Activated CD8-positive, alpha-beta memory T cell treated with anti-CD3 and anti-CD28 coated beads, Interleukin-2, amount 50 U/mL, for 24 hours (primary cell): ENCODE data around the gene MBTD1.
A peak's percentile ranks its signal among the peaks of the same experiment; 100 is the strongest.
"Not testable (repeated sequence)": the region's sequence is repeated elsewhere in the genome, so short reads cannot be mapped to it uniquely, and the experiment has no call there.

Experiments used
- DNase-seq: peaks from one replicate; pipeline ENCODE4 v3.0.0-alpha.2; 2020; ENCODE audit errors: extremely low read depth

The MBTD1 gene

DNA sequence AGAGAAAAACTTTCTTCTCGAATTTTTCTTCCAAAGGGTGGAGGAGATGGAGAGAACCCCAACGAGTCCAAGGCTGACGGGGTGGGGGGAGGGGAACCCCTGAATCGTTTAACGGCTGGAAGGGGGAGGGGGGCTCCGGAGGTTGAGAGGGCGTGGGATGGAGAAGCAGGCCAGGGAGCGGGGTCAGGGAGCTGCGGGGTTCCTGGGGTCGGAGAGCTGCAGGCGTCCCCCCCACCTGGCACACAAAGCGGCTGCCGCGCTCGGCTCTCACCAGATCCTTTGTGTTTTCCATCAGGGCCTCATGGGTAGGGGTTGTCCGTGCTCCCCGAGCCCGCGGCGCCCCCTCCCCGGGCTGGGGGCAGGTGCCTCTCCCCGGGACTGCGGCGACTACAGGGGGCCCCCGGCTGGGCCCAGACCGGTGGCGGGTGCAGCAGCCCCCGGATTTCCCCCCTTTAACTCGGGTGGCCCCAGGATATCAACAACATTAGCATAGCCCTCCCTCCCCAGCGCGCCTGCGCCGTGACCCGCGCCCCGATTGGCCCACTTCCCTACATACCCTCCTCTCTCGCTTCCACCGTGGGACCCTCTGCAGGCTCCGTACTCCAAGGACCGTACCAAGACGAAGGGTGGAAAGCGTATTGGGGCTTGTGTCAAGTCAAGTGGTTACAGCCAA lies at the start of gene MBTD1:
TSS of gene MBTD1 (minus strand) at position 486 of the 673 bp plus-strand sequence. CDS start 34,888 bp downstream, outside the sequence.
- DNase-seq = peak; percentile 92

DNA sequence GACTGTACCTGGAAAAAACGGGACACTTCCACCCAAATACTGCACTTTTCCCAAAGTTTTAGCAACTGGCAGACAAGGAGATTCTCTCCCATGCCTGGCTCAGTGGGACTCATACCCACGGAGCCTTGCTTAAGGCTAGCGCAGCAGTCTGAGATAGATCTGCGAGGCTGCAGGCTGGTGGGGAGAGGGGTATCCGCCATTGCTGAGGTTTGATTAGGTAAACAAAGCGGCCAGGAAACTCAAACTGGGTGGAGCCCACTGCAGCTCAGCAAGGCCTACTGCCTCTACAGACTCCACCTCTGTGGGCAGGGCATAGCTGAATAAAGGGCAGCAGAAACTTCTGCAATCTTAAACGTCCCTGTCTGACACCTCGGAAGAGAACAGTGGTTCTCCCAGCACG lies 45.3 kb upstream of the MBTD1 start:
- no peak for DNase-seq

DNA sequence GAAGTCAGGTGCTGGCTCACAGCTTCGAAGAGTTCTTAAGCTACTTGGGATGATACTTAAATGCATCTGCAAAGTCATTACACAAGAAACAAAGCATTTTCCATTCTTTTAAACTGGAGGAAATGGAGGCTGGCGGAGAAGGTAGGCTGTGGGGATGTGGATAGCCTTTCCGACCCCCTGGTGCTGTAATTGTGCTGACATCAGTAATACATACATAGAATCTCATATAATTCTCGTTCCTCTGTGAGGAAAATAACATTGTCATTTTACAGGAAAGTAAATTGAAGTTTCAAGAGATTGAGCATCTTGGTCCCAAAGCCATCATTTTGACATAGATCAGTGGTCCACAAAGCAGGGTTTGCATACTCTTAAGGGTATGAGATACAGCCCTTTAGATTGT lies 40.0 kb upstream of the MBTD1 start:
- DNase-seq = no peak

DNA sequence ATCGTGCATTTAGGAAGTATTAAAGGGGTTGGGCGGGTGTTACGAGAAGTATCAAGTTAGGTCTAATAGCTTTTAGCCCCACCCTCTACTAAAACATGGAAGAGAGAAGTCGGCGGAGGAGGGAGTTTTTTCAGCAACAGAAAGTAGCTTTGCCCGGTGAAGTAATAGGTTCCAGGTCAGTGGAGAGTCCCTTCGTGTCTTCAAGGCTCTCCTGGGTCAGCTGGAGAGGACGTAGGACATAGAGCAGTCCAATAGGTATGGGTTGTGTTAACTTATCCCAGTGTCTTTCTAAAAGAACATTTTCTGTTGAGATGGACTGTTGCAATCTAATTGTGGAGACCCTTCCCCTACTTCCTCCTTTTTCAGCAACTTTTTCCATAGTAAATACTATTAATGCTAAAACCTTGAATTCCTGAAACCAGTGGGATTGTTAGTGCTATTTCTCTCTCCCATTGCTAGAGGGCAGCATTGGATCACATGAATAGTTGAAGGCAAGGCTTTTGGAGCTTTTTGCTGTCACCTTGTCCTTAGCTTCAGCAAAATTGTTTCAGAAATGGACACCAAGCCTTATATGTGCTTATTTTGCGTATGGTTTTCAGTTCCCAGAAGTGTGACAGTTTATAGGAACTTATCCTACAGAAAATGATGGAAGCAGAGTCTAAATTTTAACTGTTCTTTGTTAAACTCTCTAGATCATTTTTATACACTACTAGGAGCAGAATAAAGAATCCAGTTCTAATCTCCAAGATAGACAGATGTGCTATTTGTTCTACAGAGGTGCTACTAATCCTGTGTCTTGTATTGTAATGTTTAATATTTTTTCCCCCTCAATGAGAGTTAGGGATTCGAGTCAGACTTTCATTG lies 38.9 kb upstream of the MBTD1 start:
- DNase-seq = no peak

DNA sequence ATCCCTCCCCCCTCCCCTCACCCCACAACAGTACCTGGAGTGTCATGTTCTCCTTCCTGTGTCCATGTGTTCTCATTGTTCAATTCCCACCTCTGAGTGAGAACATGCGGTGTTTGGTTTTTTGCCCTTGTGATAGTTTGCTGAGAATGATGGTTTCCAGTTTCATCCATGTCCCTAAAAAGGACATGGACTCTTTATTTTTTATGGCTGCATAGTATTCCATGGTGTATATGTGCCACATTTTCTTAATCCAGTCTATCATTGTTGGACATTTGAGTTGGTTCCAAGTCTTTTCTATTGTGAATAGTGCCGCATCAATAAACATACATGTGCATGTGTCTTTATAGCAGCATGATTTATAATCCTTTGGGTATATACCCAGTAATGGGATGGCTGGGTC lies 34.5 kb upstream of the MBTD1 start:
- DNase-seq = not testable (repeated sequence)

DNA sequence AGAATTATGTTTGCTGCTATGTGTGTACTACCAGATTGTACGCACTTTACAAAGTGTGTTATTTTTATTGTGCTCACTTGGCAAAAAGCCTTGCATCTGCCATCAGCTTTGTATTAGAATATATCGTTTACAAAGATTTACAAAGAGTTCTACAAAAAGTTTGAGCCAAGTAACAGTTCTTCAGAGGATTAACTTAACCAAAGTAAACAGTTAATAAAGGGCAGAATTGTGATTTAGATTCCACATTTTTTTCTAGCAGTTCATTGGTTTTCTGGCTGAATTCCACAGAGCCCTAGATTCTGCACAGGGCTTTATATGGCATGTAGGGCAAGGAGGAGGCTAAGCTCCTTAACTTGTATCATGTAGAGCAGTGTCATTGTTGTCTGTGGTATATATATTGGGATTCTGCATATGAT lies 29.9 kb upstream of the MBTD1 start:
- no peak for DNase-seq

DNA sequence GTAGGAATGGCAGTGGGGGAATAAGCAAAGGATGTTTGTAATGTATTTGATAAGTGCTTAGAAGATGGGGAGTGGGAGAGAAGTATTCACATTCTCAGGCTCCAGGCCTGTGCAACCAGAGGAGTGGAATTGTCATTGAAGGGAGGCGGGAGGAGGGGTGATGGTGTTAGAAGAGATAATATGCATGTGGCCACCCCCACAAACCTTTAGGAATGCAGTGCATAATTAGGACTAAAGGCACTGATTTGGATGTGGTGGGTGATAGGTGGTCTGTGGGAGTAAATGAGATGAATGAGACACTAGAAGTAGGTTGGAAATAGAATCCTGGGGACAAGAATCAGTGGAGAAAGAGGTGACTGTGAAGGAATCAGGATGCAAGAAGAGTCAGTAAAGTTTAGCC lies 27.6 kb upstream of the MBTD1 start:
- DNase-seq = no peak

DNA sequence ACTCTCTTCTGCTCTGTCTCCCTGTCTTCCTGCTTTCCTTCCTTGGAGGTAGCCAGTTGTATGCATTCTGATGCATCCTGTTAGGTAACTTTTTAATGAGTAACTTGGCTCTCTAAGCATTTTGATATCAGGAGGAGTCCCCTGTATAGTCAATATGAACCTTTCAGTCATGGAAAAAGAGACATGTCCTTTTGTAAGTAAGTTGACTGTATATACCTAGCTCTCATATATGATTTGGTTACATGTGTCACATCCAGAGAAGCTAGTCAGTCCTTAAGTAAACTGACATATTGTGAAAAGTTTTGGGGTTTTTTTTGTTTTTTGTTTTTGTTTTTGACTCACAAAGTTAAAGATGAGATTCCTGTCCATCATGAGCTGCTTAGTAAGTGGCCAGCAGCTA lies 19.3 kb upstream of the MBTD1 start:
- no peak for DNase-seq

DNA sequence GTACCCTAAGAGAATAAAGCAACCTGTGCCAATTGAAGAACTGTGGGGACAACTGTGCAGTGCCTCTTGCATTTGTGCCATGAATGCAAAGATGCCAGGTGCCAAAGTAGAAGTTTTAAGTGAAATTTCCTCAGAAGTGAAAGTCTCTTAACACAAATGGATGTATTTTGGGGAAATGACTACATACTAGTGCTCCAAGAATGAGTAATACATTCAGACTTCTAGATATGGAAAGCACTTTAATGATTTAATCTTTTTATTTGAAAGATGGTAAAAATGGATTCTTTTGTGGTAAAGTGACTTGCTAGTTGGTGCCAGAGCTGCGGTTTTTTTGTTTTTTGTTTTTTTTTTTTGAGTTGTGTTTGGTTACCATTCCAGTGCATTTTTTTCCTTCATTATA lies 15.5 kb upstream of the MBTD1 start:
- no peak for DNase-seq

DNA sequence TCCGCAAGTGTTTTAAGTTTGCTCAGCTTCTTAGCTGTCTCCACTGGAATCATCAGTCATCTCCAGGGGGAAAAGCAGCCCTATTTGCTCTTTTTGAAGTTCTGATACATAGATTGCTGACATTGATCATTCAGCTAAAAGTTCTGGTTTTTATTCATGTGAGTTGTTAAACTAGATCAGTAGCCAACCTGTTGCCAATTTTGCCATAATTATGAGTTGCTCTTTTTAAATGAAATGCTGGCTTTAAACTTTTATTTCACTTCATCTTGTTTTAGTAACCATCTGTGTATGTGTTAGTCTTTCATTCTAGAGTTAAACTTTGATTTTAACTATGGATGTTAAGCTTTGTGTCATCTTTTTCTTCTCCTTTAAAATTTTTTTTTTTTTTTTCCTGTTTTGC lies 13.0 kb upstream of the MBTD1 start:
- no peak for DNase-seq

DNA sequence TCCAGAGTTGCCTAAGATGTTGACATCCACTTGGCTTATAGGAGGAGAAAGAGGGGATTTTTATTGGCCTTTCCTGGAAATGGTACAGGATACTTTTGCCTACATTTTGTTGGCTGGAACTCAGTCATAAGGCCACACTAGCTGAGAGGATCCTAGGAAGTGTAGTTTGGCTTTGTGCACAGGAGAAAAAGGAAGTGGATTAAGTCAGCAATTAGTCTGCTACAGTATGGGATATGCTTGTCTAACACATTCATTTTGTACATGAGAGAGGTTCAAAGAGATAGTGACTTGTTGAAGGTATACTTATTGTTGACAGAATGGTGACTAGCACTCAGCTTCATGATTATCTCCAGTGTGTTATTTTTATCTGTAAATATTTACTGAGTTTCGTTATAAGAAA lies 10.8 kb upstream of the MBTD1 start:
- no peak for DNase-seq

DNA sequence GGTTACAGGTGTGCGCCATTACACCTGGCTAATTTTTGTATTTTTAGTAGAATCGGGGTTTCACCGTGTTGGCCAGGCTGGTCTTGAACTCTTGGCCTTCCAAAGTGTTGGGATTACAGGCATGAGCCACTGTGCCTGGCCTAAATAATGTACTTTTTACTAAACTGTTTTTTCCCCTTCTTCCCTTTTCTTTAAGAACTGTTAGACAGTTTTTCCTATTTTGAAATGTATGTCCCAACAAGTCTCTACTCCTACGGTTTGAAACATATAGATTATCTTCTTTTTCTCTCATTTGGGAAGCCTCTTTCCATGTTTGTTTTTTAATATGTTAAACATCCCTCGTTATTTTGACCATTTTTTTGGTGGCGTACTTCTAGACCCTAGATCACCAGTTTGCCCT lies 10.1 kb upstream of the MBTD1 start:
- DNase-seq = no peak

DNA sequence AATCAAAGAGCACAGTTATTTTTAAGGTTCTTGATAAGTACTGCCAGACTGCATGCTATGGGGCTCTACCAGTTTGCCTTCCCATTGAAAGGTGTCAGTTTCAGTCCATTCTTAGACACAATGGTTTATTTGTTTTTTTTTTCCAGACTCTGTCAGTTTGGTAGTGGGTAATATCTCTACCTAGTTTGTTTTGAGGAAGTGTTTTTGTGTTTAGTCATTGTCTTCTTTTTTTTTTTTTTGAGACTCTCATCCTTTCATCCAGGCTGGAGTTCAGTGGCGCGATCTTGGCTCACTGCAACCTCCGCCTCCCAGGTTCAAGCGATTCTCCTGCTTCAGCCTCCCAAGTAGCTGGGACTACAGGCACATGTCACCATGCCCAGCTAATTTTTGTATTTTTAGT lies 4.6 kb upstream of the MBTD1 start:
- DNase-seq = not testable (repeated sequence)

DNA sequence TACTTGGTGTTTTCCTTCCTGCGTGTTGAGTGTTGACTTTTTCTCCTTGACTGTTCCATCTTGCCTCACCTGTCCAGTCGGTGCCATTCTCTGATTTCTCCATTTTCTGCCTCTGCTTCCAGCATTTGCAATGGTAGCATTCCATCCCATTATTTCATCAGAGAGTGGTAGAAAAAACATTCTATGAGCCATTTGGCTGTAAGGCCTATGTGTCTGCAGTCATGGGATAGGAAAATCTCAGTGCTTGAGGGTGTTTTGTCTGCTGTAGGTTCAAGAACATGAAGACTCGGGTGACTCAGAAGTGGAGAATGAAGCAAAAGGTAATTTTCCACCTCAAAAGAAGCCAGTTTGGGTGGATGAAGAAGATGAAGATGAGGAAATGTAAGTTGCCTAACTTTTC lies 3.2 kb upstream of the MBTD1 start:
- no peak for DNase-seq

DNA sequence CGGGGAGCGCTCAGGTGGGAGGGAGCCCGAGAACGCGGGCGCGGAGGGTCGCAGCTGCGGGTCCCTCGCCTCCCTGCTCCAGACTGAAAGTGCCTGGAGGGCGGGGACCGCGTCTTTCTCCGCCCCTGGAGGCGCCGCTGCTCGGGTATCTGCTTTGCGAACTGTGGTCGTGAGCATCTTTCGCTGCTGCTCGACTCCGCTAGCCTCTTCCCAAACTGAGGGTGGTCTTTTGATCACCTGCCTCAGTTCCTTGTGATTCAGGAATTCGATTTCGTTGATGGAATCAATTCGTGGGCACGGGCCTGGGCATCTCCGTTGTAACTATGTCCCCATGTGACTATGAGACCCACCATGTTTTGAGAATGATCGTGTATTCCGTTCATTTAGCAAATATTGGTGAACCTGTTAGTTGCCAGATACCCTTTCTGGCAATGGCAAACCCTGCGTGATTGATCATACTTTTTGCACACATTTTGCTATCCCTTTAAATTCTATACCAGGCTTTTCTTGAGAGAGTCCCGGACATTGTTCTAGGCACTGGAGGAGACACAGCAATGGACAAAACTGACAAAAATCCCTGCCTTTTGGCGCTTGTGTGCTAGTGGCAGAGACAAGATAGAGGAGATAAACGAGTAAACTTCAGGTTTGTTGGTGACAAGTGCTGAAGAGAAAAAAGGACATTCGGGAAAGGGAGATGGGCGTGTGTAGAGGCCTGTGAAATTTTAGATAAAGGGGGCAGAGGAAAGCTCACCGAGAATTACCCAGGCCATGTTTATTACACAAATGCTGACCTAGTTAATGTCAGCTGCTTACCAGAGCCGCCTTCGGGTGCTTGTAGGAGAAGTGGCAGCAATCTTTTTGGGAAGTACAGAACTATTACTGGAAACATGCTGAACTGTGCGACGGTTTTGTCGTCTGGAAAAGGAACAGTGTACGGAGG lies 1.4 kb upstream of the MBTD1 start:
- no peak for DNase-seq

DNA sequence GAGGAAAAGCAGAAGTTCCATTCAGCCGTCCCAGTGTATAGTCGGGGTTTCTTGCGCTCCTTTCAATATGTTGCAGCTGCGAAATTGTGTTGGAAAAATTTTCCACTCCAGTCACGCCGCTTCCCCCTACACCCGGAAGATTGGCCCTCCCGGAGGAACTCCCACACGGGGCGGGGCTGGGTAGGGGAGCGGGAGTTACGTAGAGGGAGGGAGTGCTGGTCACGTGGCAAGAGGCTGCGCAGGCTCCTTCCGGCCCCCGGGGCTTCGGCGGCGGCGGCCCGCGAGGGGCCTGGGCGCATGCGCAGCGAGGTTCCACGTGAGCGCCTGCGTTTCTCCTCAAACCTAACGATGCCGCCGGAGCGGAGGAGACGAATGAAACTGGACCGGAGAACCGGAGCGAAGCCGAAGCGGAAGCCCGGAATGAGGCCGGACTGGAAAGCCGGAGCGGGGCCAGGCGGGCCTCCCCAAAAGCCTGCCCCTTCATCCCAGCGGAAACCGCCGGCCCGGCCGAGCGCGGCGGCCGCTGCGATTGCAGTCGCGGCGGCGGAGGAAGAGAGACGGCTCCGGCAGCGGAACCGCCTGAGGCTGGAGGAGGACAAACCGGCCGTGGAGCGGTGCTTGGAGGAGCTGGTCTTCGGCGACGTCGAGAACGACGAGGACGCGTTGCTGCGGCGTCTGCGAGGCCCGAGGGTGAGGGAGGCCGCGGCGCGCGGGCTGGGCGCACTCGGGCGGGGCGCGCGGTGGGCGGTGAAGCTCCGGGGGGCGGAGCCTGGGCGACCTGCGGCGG lies 581 bp upstream of the MBTD1 start, which contains the start of gene UTP18:
TSS of gene UTP18 (plus strand) at position 310 of the 787 bp plus-strand sequence. CDS start at position 349, 39 bp downstream.
- DNase-seq = peak; percentile 90

DNA sequence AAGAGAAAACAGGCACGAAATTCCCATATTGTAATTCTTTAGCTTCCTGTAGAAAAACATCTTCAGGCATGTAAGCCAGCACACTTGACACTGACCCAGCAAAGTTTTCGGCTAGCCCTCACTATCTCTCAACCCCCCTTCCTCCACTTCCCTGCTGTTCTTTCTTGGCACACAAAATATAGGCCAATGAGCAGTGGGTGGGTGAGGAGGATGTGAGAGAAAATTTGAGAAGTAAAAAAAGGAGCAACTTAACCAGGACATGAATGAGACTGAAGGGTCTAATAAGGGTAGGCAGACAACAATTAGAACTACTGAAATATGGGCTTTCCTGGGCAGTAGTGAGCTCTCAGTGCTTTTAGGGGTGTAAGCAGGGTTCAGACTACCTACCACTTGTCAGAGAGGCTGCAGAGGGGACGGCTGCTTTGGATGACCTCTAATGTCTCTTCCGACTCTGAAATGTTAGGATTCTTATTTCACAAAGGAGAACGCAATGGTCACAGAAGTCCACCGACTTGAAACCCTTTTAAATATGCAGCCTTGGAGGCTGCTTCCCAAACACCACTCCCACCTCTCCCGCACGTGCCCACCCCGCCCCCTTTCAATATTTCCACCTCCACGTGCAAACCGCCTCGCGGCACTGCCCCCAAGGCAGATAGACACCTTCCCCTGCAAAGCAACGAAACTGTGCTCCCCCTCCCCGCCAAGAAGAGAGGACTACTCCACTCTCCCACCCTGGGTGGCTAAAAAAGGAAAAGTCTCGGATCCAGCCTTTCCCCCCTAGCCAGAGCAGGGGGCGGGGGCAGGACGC lies 889 bp downstream of the MBTD1 start:
- DNase-seq = no peak

DNA sequence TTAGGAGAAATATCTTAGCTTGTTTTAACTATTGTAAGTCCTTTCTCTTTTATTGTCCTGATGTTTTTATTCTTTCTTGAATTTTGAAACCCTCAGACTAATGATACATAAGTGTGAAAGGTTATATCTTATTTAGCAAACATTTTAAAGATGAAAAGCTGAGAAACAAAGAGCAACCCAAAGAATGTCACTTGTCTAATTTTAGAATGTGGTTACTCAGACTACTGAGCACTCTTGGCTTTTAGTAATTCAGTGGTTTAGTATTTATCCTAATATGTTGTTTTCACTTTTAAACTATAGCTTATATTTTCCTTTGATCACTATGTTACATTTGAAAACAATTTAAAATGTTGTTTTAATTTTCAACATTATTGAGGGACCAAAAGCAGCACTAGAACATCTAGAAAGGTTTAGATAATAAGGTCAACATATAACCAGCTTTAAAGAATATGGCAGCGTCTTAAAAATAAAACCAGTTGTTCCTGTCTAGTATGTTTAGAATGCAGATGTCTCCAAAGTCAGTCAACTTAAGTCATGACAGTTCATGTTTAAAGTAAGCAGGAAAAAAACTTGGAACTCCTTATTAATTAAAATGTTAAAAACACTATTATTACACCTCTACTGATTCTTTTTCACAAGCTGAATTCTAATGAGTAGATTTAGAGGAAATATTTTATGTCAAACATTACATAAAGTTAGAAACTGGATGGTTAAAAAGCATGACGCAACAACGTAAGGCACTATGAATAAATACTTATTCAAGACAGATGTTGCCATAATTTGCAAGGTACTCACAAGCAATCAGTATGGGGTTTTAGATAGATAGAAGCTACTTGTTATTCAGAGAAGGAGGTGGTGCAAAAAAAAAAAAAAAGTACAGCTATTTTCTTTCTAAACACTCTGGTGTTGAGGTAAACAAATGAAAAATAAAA lies 2.4 kb downstream of the MBTD1 start:
- DNase-seq = no peak

DNA sequence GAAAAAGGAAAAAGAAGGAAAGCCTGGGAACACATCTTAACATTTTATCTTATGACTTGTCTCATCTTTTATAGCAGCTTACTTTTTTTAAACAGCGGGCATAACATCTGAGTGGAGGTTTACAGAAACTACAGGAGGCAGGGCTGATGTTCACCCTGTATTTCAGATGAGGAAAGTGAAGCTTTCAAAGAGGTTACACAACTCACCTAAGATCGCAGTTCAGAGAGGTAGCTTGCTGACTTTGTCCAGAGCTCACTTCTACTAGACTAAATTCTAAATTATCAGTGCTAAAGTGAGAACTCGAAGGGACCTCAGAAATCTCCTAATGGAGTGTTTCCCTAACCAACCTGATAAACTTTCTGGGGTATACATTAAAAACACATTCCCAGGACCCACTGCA lies 3.7 kb downstream of the MBTD1 start:
- DNase-seq = no peak
